Ishikawa (cell line): Measurements from ENCODE around the gene DBR1.

ENCODE experiments used
- RAD21 ChIP-seq: IDR thresholded peaks from 2 replicates; pipeline ENCODE4 v1.6.1; 2012; ENCODE audit warnings: low read depth
- REST ChIP-seq: IDR thresholded peaks from 2 replicates; pipeline ENCODE4 v1.6.1; 2012; ENCODE audit warnings: low read depth, mild to moderate bottlenecking
- TCF12 ChIP-seq: IDR thresholded peaks from 2 replicates; pipeline ENCODE4 v1.6.1; 2012; ENCODE audit warnings: low read depth

- no peak for TF ChIP-seq REST
- TF ChIP-seq RAD21 = no peak
- TF ChIP-seq TCF12 = no peak
Observed at GRCh38 chr3:138124706-138125355, 49.9 kb downstream of the DBR1 start.
